ENCODE measurements around the gene CCDC80. TPM values are rescaled to one million over a fixed set of nuclear protein-coding genes. Genes with fewer than 3 reads are reported as not detected.

The CCDC80 gene
- total RNA-seq, 2 experiments from 2014 or later = 0.59 to 0.63 TPM

DNA sequence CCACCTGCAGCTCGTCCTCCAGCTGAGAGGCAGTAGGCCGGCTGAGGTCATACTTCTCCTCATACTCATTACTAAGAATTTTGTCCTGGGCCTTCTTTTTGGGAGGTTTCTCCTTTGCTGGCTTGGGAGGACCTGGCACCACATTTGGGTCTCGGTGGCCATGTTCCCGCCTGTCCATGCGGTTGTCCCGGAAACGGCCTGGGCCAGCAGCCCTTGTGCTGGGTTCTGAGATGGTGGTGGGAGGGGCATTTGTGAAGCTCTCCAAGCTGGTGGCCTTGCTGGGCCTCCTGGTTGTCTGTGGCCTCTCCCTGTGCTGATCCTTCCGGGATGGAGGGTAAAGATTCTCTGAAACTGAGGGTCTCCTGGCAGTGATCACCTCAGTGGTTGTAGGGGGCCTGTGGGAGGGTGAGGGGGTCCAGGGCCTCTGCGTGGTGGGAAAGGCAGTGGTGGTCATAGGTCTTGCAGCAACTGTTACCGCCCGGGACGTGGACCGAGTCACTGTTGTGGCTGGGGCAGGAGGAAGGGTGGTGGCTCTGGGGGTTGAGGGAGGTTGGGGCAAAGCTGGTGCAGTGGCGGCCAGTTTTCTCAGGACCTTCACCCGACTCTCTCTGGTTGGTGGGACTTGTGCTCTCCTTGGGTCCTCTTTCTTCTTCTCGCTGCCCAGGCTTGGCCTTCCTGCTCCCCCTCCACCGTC is 2.5 kb downstream of the CCDC80 start:
- intact Hi-C loops (cut with micrococcal nuclease; ENCODE audit: unreplicated experiment) = no loop called here
- CTCF ChIA-PET (ENCODE audit: unreplicated experiment) = no interaction called here
- Histone ChIP-seq H3K27ac (ENCODE audit: low read depth, low read length, poor library complexity, severe bottlenecking) (no peak overlapping the region), H4K20me1 (ENCODE audit: insufficient read depth, low read length) (no peaks in the 10 kb centered on the region), H3K9me3 (ENCODE audit: low read length) (no peaks in the 10 kb centered on the region), H3K4me1 (ENCODE audit: insufficient read depth, low read length, poor library complexity, severe bottlenecking) (peaks cover 11% of the 10 kb centered on the region), H3K4me3 (ENCODE audit: low read depth, low read length, poor library complexity, severe bottlenecking) (no peak overlapping the region), H2AFZ (ENCODE audit: low read length) (no peak overlapping the region), H3K36me3 (ENCODE audit: insufficient read depth, low read length) (no peaks in the 10 kb centered on the region), H3K79me2 (ENCODE audit: insufficient read depth, low read depth, low read length) (no peaks in the 10 kb centered on the region), H3K9me2 (ENCODE audit: insufficient read depth, low read length) (no peaks in the 10 kb centered on the region), H3K4me2 (ENCODE audit: low read length) (no peak overlapping the region)
- no TSS peak for BruUV-seq (replicated peaks)
- POLR2A ChIA-PET = interaction anchor here (0.6 kb wide), 1 partner anchor 43 kb away, joined by 3 read pairs; no protein-coding TSS in a partner anchor
- DNase-seq (ENCODE audit: low spot score) = no peak
- no peak for TF ChIP-seq EZH2phosphoT487 (IDR thresholded peaks at IDR 0.05; ENCODE audit: borderline replicate concordance, low read depth, low read length)
- TF ChIP-seq, protein P1, sequence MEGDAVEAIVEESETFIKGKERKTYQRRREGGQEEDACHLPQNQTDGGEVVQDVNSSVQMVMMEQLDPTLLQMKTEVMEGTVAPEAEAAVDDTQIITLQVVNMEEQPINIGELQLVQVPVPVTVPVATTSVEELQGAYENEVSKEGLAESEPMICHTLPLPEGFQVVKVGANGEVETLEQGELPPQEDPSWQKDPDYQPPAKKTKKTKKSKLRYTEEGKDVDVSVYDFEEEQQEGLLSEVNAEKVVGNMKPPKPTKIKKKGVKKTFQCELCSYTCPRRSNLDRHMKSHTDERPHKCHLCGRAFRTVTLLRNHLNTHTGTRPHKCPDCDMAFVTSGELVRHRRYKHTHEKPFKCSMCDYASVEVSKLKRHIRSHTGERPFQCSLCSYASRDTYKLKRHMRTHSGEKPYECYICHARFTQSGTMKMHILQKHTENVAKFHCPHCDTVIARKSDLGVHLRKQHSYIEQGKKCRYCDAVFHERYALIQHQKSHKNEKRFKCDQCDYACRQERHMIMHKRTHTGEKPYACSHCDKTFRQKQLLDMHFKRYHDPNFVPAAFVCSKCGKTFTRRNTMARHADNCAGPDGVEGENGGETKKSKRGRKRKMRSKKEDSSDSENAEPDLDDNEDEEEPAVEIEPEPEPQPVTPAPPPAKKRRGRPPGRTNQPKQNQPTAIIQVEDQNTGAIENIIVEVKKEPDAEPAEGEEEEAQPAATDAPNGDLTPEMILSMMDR (conservative IDR thresholded peaks at IDR 0.05; ENCODE audit: low read length) = no peak

DNA sequence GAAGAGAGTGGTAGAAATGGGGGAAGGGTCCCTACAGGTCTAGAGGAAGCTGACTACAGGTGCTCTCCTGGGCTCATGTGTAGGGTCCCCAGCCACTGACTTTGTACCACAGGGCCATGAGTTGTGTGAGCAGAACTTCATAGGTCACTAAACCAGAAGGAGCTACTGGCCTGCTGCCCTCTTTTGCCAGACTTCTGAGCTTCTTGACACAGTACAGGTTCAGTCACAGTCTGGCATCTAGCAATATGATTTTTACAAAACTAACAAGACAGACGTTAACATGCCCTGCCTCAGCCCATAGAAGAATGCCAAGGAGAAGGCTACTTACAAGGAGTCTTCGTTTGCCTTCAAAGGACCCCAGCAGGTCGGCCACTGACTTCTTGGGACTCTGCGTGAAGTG is 3.2 kb downstream of the CCDC80 start:
- Histone ChIP-seq H3K9me3 (ENCODE audit: low read length) (no peaks in the 10 kb centered on the region), H3K4me1 (ENCODE audit: insufficient read depth, low read length, poor library complexity, severe bottlenecking) (peaks cover 7% of the 10 kb centered on the region), H3K9me2 (ENCODE audit: insufficient read depth, low read length) (no peaks in the 10 kb centered on the region), H4K20me1 (ENCODE audit: insufficient read depth, low read length) (no peaks in the 10 kb centered on the region), H3K36me3 (ENCODE audit: insufficient read depth, low read length) (no peaks in the 10 kb centered on the region), H3K4me3 (ENCODE audit: low read depth, low read length, poor library complexity, severe bottlenecking) (no peak overlapping the region), H2AFZ (ENCODE audit: low read length) (no peak overlapping the region), H3K4me2 (ENCODE audit: low read length) (no peak overlapping the region), H3K79me2 (ENCODE audit: insufficient read depth, low read depth, low read length) (no peaks in the 10 kb centered on the region), H3K27ac (ENCODE audit: low read depth, low read length, poor library complexity, severe bottlenecking) (no peak overlapping the region)
- intact Hi-C loops (cut with micrococcal nuclease; ENCODE audit: unreplicated experiment) = no loop called here
- BruUV-seq (replicated peaks) = no TSS peak
- ChIA-PET CTCF (ENCODE audit: unreplicated experiment) (no interaction called here), POLR2A (interaction anchor here (0.8 to 1.6 kb wide), 5 partner anchors 10 to 341 kb away, joined by 3 to 4 read pairs (median 3); no protein-coding TSS in a partner anchor)
- no peak for TF ChIP-seq EZH2phosphoT487 (IDR thresholded peaks at IDR 0.05; ENCODE audit: borderline replicate concordance, low read depth, low read length)
- TF ChIP-seq, protein P1 (conservative IDR thresholded peaks at IDR 0.05; ENCODE audit: low read length) = no peak
- no peak for DNase-seq (ENCODE audit: low spot score)

DNA sequence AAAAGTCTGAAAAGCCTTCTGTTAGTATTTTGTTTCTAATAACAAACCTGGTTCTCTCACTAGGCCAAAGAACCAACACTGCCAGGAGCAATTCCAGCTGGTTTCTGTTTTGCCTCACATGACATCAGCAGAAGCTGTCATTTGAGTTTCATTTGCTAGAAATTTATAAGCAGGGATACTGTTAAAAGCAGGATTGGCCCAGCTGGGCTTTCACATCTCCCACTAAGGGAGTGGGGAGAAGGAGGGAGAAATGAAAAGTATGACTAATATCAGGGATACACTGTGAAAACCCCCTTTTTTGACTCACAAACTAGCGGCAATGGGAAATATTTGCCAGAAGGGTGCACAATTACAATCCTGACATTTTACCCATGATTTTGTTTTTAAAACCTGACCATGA is 5.3 kb downstream of the CCDC80 start:
- BruUV-seq (replicated peaks) = no TSS peak
- Histone ChIP-seq H3K36me3 (ENCODE audit: insufficient read depth, low read length) (no peaks in the 10 kb centered on the region), H3K79me2 (ENCODE audit: insufficient read depth, low read depth, low read length) (no peaks in the 10 kb centered on the region), H2AFZ (ENCODE audit: low read length) (no peak overlapping the region), H3K27ac (ENCODE audit: low read depth, low read length, poor library complexity, severe bottlenecking) (no peak overlapping the region), H3K4me1 (ENCODE audit: insufficient read depth, low read length, poor library complexity, severe bottlenecking) (peaks cover 5% of the 10 kb centered on the region), H3K9me3 (ENCODE audit: low read length) (no peaks in the 10 kb centered on the region), H3K4me2 (ENCODE audit: low read length) (no peak overlapping the region), H3K9me2 (ENCODE audit: insufficient read depth, low read length) (no peaks in the 10 kb centered on the region), H3K4me3 (ENCODE audit: low read depth, low read length, poor library complexity, severe bottlenecking) (no peak overlapping the region), H4K20me1 (ENCODE audit: insufficient read depth, low read length) (no peaks in the 10 kb centered on the region)
- CTCF ChIA-PET (ENCODE audit: unreplicated experiment) = no interaction called here
- TF ChIP-seq, protein P1 (conservative IDR thresholded peaks at IDR 0.05; ENCODE audit: low read length) = no peak
- no peak for TF ChIP-seq EZH2phosphoT487 (IDR thresholded peaks at IDR 0.05; ENCODE audit: borderline replicate concordance, low read depth, low read length)
- intact Hi-C loops (cut with micrococcal nuclease; ENCODE audit: unreplicated experiment) = no loop called here
- DNase-seq (ENCODE audit: low spot score) = no peak
- POLR2A ChIA-PET = interaction anchor here (0.7 to 1.3 kb wide), 2 partner anchors 10 to 22 kb away, joined by 4 to 6 read pairs; no protein-coding TSS in a partner anchor

Data from OCI-LY7 (cell line).